ENCODE measurements around the gene GNB2. TPM values are rescaled to one million over a fixed set of nuclear protein-coding genes. Genes with fewer than 3 reads are reported as not detected.
"Not testable (repeated sequence)": the region's sequence is repeated elsewhere in the genome, so short reads cannot be mapped to it uniquely, and the experiment has no call there.

Gene GNB2
- polyA plus RNA-seq, 1 donor from 2014 or later = 62.7 TPM

DNA sequence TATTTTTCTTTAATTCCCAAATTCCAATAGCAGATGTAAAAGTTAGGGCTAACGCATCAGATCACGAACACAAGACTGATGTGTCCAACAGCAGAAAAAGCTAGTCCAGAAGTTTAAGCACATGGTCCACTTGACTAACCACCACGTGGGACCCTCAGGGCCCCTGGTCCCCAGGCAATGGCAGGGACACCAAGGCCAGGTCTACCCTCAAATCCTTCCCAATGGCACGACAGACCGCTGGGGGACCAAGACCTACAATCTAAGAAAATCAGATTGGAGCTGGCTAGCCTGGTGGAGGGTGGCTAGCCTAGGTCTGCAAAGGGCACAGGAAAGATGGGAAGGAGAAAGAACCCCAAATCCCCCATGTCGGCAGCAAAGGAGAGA is 19.0 kb downstream of the GNB2 start:
- Mint-ChIP-seq H3K9me3 (no peaks in the 10 kb centered on the region), H3K27ac (peak overlapping the region in 2 of 3 donors; percentile 93 to 96), H3K4me1 (peaks cover 24 to 30% (median 29%) of the 10 kb centered on the region in 3 donors), H3K4me3 (peak overlapping the region; percentile 89 to 97 (median 95)), H3K36me3 (no peaks in the 10 kb centered on the region), H3K27me3 (no peaks in the 10 kb centered on the region)

DNA sequence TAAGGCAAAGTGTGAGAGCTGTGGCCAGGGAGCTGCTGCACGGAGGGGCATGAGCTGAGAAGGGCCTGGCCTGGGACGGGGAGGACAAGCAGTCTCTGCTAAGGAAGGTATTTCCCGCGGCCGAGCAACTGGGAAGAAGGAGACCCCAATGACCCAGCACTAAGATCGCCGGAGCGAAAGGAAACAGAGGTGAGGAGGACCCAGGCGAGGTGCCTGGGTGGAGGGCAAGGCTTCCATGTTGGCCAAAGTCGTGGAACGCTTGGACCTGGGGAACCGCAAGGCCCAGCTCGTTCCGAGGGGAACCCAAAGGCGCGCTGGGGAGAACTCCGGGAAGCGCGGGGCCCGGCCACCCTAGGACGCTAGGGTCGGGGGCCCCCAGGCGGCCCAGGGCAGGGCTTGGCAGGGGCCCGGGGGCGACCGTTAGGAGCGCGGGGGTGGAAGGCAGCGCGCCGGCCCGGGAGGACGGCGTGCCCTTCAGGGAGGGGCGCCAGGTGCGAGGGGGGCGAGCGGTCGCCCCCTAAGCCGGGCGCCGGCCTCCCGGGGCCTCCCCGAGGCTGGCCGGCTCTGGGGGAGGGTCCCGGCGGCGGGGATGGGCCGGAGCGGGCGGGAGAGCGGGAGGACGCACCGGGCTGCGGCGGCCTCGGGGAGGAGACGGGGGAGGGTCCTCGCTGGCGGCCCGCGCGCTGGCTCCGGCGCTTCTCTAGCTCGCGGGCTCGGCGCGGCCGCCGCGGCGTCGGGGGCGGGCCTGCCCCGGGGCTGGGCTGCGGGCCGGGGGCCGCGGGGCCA is 20.0 kb downstream of the GNB2 start:
- H3K27me3 Mint-ChIP-seq = peaks cover 3% of the 10 kb centered on the region
- H3K9me3 Mint-ChIP-seq = no peaks in the 10 kb centered on the region
- H3K4me1 Mint-ChIP-seq = peaks cover 24 to 30% (median 29%) of the 10 kb centered on the region in 3 donors
- no peaks in the 10 kb centered on the region for H3K36me3 Mint-ChIP-seq
- H3K4me3 Mint-ChIP-seq = peak overlapping the region; percentile 89 to 97 (median 95)
- H3K27ac Mint-ChIP-seq = peak overlapping the region; percentile 92 to 96 (median 93)

DNA sequence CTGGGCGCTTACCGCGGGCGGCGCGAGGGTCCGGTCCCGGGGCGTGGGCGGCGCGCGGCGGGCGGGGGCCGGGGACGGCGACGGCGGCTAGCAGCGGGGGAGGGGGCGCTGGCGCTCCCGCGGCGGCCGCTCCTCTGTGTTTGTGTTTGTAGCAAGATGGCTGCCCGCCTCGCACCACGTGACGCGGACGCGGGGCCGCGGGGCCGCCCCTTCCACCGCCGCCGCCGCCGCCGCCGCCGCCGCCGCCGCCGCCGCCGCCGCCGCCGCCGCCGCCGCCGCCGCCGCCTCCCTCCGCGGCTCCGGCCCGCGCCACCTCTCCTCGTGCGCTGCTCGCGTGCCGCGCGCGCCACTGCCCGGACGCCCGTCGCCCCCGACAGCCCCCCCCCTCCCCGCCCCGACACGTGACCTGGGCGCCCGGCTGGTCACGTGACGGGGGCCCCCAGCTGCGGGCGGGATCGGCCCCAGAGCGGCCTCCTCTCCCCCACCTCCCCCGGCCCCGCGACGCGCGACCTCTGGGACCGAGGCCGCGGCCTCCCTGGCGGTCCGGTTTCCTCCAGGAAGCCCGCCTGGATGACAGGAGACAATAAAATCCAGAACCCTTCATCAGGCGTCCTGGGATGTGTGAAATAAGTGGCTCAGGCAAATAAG is 20.7 kb downstream of the GNB2 start, which contains the start of gene GIGYF1:
TSS of gene GIGYF1 (minus strand) at position 153 of the 648 bp plus-strand sequence. CDS start 6,012 bp downstream, outside the sequence.
- H3K27ac Mint-ChIP-seq = peak within 1 kb of the TSS; percentile 92 to 96 (median 93)
- H3K9me3 Mint-ChIP-seq = no peaks in the 10 kb centered on the region
- H3K4me1 Mint-ChIP-seq = peaks cover 24 to 30% (median 28%) of the 10 kb centered on the region in 3 donors
- H3K36me3 Mint-ChIP-seq = no peaks in the 10 kb centered on the region
- peak within 1 kb of the TSS; percentile 89 to 97 (median 95) for H3K4me3 Mint-ChIP-seq
- H3K27me3 Mint-ChIP-seq = peaks cover 3% of the 10 kb centered on the region

DNA sequence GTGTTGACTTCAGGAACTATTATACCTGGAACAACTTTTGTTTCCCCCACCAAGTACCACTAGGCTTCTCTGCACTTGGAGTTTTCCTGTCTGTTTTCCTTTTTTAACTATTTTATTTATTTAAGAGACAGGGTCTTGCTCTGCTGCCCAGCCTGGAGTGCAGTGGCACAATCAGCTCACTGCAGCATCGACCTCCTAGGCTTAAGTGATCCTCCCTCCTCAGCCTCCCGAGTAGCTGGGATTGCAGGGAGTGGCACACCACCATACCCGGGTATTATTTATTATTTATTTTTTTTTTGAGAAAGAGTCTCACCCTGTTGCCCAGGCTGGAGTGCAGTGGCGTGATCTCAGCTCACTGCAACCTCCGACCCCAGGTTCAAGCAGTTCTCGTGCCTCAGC is 22.6 kb downstream of the GNB2 start:
- Mint-ChIP-seq H3K27ac (peak overlapping the region; percentile 80 to 95 (median 86)), H3K27me3 (peaks cover 3% of the 10 kb centered on the region), H3K36me3 (peaks cover under 1% of the 10 kb centered on the region), H3K4me1 (peaks cover 23 to 28% (median 24%) of the 10 kb centered on the region in 3 donors), H3K4me3 (peak overlapping the region in 3 of 4 donors; percentile 32 to 84 (median 78)), H3K9me3 (no peaks in the 10 kb centered on the region)

DNA sequence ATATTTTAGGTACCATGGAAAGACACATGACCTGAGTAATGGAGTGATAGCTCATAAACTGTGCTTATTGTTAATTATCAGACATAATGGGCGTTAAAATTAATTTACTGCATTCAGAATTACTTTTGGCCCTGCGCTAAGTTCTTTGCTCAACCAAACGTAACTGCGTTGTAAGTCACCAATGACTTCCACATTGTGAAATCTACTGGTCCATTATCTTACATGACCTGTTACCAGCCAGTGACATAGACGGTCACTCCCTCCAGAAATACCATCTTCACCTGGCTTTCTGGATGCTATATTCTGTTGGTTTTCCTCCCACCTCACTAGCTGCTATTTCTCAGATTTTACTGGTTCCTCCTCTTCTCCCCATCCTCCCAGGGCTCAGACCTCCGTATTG is 25.5 kb downstream of the GNB2 start:
- Mint-ChIP-seq H3K4me1 (peaks cover 6 to 12% (median 7%) of the 10 kb centered on the region in 3 donors), H3K4me3 (peak overlapping the region in 1 of 4 donors; percentile 0), H3K27me3 (peaks cover 3% of the 10 kb centered on the region), H3K36me3 (peaks cover 1% of the 10 kb centered on the region), H3K9me3 (no peaks in the 10 kb centered on the region), H3K27ac (no peak overlapping the region)

DNA sequence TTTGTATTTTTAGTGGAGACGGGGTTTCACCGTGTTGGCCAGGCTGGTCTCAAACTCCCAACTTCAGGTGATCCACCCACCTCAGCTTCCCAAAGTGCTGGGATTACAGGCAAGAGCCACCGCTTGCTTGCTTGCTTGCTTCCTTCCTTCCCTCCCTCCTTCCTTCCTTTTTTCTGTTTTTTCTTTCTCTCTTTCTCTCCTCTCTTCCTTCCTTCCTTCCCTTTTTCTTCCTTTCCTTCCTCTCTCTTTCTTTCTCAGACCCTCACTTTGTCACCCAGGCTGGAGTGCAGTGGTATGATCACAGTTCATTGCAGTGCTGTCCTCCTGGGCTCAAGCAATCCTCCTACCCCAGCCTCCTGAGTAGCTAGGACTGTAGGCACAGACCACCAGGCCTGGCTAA is 27.5 kb downstream of the GNB2 start:
- not testable (repeated sequence) for H3K9me3 Mint-ChIP-seq, H3K27me3 Mint-ChIP-seq

DNA sequence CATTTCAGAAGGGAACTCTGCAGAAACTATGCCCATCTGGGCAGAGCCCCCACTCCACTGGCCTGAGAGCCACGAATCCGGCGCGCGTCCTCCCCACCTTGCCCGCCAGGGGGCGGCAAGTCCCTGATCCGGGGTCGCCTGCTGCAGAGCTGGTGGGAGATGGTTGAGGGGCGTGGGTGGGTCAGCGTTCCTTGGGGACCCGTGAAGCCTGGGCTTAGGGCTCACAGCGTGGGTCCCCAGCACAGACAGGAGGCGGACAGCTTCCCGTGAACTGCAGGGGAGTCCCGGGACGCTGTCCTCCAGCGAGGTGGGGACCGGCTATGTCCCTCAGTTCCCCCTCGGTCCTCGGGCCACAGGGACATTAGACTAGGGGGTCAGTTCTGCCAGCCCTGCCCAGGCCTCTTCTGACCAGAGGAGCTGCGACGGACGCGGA is 31.8 kb downstream of the GNB2 start:
- Mint-ChIP-seq H3K4me3 (peak overlapping the region; percentile 86 to 97 (median 94)), H3K27ac (peak overlapping the region; percentile 79 to 97 (median 94)), H3K27me3 (no peaks in the 10 kb centered on the region), H3K9me3 (no peaks in the 10 kb centered on the region), H3K4me1 (peaks cover 0 to 6% (median 4%) of the 10 kb centered on the region in 3 donors), H3K36me3 (peaks cover 1% of the 10 kb centered on the region)

More for the DNA sequence above, 27.5 kb downstream of the GNB2 start:
- H3K4me1 Mint-ChIP-seq, H3K36me3 Mint-ChIP-seq, H3K4me3 Mint-ChIP-seq, H3K27ac Mint-ChIP-seq: not testable (repeated sequence)

DNA sequence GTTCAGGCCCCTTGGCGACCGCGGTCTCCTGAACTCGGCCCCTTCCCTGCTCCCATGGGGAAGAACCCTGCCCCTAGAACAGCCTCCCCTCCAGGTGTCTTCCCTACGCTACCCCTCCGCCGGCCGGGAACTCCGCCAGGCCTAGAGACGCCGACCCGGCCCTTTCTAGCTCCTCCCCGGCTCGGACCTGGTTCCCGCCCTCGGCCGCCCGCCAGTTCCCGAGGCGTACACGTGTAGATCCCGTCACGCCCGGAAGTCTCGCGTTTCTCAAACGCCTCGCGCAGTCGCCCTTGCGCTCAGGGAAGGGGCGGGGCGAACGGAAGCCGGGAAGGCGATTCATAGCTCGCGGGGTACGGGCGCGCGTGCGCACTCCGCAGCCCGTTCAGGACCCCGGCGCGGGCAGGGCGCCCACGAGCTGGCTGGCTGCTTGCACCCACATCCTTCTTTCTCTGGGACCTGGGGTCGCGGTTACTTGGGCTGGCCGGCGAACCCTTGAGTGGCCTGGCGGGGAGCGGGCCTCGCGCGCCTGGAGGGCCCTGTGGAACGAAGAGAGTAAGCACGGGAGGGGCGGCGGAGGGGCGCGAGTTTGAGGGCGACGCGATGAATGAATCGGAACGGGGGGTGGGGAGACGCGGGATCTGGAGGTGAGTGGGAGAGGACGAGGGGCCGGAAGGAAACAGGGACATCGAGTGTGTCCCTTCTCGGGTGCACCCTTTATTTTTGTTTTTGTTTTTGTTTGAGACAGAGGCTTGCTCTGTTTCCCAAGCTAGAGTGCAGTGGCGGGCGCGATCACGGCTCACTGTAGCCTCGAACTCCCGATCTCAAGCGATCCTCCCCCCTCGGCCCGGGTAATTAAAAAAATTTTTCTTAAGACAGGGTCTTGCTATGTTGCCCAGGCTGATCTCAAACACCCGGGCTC is 32.5 kb downstream of the GNB2 start, which contains the start of gene POP7:
TSS of gene POP7 (plus strand) at position 369 of the 919 bp plus-strand sequence. CDS start 710 bp downstream, outside the sequence.
- peaks cover 1% of the 10 kb centered on the region for H3K36me3 Mint-ChIP-seq
- H3K4me3 Mint-ChIP-seq = peak within 1 kb of the TSS; percentile 86 to 97 (median 94)
- no peaks in the 10 kb centered on the region for H3K27me3 Mint-ChIP-seq
- no peaks in the 10 kb centered on the region for H3K9me3 Mint-ChIP-seq
- peak within 1 kb of the TSS; percentile 79 to 97 (median 94) for H3K27ac Mint-ChIP-seq
- H3K4me1 Mint-ChIP-seq = peaks cover 0 to 6% (median 4%) of the 10 kb centered on the region in 3 donors

DNA sequence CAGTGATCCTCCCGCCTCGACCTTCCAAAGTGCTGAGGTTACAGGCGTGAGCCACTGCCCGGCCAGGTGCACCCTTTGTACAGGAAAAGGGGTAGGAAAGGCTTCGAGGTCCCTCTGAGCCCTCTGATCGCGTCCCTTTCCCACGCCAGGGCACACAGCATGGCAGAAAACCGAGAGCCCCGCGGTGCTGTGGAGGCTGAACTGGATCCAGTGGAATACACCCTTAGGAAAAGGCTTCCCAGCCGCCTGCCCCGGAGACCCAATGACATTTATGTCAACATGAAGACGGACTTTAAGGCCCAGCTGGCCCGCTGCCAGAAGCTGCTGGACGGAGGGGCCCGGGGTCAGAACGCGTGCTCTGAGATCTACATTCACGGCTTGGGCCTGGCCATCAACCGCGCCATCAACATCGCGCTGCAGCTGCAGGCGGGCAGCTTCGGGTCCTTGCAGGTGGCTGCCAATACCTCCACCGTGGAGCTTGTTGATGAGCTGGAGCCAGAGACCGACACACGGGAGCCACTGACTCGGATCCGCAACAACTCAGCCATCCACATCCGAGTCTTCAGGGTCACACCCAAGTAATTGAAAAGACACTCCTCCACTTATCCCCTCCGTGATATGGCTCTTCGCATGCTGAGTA is 33.3 kb downstream of the GNB2 start:
- H3K36me3 Mint-ChIP-seq = no peaks in the 10 kb centered on the region
- no peaks in the 10 kb centered on the region for H3K27me3 Mint-ChIP-seq
- H3K4me3 Mint-ChIP-seq = peak overlapping the region; percentile 86 to 97 (median 94)
- peaks cover 0 to 6% (median 4%) of the 10 kb centered on the region in 3 donors for H3K4me1 Mint-ChIP-seq
- H3K27ac Mint-ChIP-seq = peak overlapping the region in 2 of 3 donors; percentile 79 to 97
- H3K9me3 Mint-ChIP-seq = no peaks in the 10 kb centered on the region

DNA sequence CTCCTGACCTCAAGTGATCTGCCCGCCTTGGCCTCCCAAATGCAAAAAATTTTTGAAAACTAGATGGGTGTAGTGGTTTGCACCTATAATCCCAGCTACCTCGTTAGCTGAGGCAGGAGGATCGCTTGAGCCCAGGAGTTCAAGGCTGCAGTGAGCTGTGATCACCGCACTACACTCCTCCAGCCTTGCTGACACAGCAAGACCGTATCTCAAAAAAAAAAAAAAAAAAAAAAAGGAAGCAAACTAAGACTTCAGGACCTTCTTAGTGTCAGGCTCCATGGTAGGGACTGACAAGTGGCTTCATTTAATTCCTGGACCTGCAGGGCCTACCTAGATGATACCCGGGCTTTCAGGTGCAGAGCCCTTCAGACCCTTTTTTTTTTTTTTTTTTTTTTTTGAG is 34.9 kb downstream of the GNB2 start:
- Mint-ChIP-seq H3K9me3 (no peaks in the 10 kb centered on the region), H3K27me3 (no peaks in the 10 kb centered on the region), H3K36me3 (no peaks in the 10 kb centered on the region), H3K4me1 (peaks cover 0 to 6% (median 4%) of the 10 kb centered on the region in 3 donors), H3K27ac (no peak overlapping the region), H3K4me3 (peak overlapping the region in 1 of 4 donors; percentile 26)

DNA sequence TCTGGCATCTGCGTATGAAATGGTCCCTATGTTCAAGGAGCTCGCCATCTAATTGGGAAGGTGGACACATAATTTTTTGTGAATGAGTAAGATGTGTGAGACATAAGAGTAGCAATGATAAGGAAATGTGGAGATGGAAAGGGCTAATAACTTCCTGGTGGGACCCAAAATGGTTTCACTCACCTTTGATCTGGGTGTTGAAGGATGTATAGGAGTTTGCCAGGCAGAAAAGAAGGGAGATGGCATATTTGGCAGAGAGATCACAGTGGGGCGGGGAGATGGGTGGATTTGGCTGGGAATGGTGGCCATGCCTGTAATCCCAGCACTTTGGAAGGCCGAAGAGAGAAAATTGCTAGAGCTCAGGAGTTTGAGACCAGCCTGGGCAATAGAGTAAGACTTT is 36.9 kb downstream of the GNB2 start:
- no peaks in the 10 kb centered on the region for H3K27me3 Mint-ChIP-seq
- H3K27ac Mint-ChIP-seq = no peak overlapping the region
- no peak overlapping the region for H3K4me3 Mint-ChIP-seq
- peaks cover 2% of the 10 kb centered on the region for H3K36me3 Mint-ChIP-seq
- no peaks in the 10 kb centered on the region for H3K9me3 Mint-ChIP-seq
- peaks cover 0 to 6% (median 4%) of the 10 kb centered on the region in 3 donors for H3K4me1 Mint-ChIP-seq

DNA sequence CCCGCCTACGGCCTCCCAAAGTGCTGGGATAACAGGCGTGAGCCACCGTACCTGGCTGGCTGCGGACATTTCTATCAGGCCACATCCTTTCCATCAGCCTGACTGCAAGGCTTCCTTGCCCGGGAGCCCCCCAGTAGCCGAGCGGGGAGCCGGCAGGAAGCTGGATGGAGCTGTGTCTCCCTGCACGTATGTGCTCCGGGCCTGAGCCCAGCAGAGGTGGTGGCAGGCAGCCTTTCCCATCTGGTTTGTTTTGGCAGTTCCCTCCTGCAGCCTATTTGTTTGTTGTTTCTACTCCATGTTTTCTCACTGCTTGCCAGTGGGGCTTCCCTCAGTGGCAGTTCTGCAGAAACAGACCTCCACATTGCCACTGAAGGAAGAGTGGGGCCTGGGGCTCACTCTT is 37.8 kb downstream of the GNB2 start:
- Mint-ChIP-seq H3K4me1 (peaks cover 0 to 4% (median 3%) of the 10 kb centered on the region in 3 donors), H3K27ac (no peak overlapping the region), H3K27me3 (no peaks in the 10 kb centered on the region), H3K36me3 (peaks cover 2% of the 10 kb centered on the region), H3K4me3 (no peak overlapping the region), H3K9me3 (no peaks in the 10 kb centered on the region)

DNA sequence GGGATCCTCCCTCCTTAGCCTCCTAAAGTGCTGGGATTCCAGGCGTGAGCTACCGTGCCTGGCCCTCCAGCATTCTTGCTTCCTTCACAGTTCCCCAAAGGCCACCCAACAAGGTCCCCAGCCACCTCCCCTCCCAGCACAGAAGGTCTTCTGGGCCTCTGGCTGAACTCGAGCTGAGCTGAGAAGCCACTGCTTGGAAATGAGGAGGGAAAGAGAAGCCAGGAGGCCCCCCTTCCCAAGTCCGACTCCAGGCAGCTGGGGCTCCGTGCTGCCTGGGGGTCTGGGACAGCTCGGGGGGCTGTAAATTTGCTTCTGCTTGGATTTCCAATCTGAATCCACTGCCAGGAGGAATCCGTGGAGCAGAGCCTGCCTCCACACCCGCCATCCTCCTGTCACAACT is 41.2 kb downstream of the GNB2 start:
- Mint-ChIP-seq H3K27me3 (peaks cover 7% of the 10 kb centered on the region), H3K27ac (no peak overlapping the region), H3K36me3 (peaks cover 6% of the 10 kb centered on the region), H3K4me1 (no peaks in the 10 kb centered on the region), H3K4me3 (no peak overlapping the region), H3K9me3 (peaks cover 0 to 13% (median 10%) of the 10 kb centered on the region in 3 donors)

DNA sequence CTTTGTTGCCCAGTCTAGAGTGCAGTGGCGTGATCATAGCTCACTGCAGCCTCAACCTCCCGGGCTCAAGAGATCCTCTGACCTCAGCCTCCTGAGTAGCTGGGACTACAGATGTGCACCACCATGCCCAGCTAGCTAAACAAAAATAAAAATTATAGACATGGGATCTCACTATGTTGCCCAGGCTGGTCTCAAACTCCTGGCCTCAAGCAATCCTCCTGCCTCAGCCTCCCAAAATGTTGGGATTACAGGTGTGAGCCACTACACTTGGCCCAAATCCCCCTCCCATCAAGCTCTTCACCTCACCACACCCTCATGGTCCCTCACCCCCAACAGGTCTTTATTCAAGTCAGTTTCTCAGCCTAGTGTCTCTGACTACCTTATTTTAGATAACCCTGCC is 43.5 kb downstream of the GNB2 start:
- not testable (repeated sequence) for H3K27ac Mint-ChIP-seq, H3K36me3 Mint-ChIP-seq, H3K4me3 Mint-ChIP-seq, H3K4me1 Mint-ChIP-seq
- H3K9me3 Mint-ChIP-seq = peaks cover 0 to 13% (median 10%) of the 10 kb centered on the region in 3 donors
- H3K27me3 Mint-ChIP-seq = peaks cover 22% of the 10 kb centered on the region

Data from IgD-negative memory B cell (primary cell).